ENCODE measurements around the gene PSMB7.
A peak's percentile ranks its signal among the peaks of the same experiment; 100 is the strongest.

The PSMB7 gene

GRCh38 chr9:124308606-124309491 lies 106.4 kb downstream of the PSMB7 start:
- no peak overlapping the region for H2AFZ ChIP-seq (ENCODE audit: low read depth, low read length)
- 90% methylated on average over 21 of the region's 21 CpGs for WGBS
- peak overlapping the region; percentile 49 for H2BK15ac ChIP-seq (ENCODE audit: low read depth, poor library complexity, severe bottlenecking)
- no peaks in the 10 kb centered on the region for H3K27me3 ChIP-seq (ENCODE audit: control insufficient read depth in 1 of 2, insufficient read depth in 1 of 2, low read length in 2 of 2)
- no peak overlapping the region for H3K4me2 ChIP-seq (ENCODE audit: low read length, poor library complexity, severe bottlenecking)
- no peaks in the 10 kb centered on the region for H3K9me3 ChIP-seq (ENCODE audit: control insufficient read depth, low read length)
- no peak overlapping the region for H3K23ac ChIP-seq (ENCODE audit: low read length in 2 of 2)
- peak overlapping the region; percentile 57 to 88 for H3K4ac ChIP-seq (ENCODE audit: low read depth in 1 of 2, low read length in 2 of 2)
- H3K79me1 ChIP-seq (replicated peaks; ENCODE audit: low read length, poor library complexity, severe bottlenecking): peaks cover 31% of the 10 kb centered on the region
- DNase-seq: no peak
- H3K4me1 ChIP-seq (ENCODE audit: control insufficient read depth, insufficient read depth, low read depth, low read length): peaks cover 46% of the 10 kb centered on the region
- H3K36me3 ChIP-seq (ENCODE audit: control insufficient read depth in 1 of 2, insufficient read depth in 2 of 2, low read depth in 1 of 2, low read length in 2 of 2): peaks cover 67 to 85% of the 10 kb centered on the region in 2 experiments
- H2BK120ac ChIP-seq (ENCODE audit: low read depth, low read length): peak overlapping the region; percentile 15
- no peak overlapping the region for H3K4me3 ChIP-seq (ENCODE audit: insufficient read depth in 1 of 2, low read depth in 1 of 2, low read length in 2 of 2)
- H3K18ac ChIP-seq (ENCODE audit: low read depth in 1 of 2, low read length in 2 of 2): peak overlapping the region; percentile 63 to 76
- peak overlapping the region in 1 of 2 experiments; percentile 56 for H3K14ac ChIP-seq (ENCODE audit: low read length in 2 of 2)
- peak overlapping the region; percentile 60 for H2BK5ac ChIP-seq (ENCODE audit: low read depth, low read length, poor library complexity, severe bottlenecking)
- peak overlapping the region; percentile 76 for H4K91ac ChIP-seq (ENCODE audit: low read length)
- peak overlapping the region; percentile 86 for H4K8ac ChIP-seq (ENCODE audit: low read length)
- peak overlapping the region; percentile 90 for H3K27ac ChIP-seq (ENCODE audit: low read length, poor library complexity, severe bottlenecking)
- peak overlapping the region; percentile 5 for H3K9ac ChIP-seq (ENCODE audit: low read length)
- peak overlapping the region; percentile 97 for H2AK5ac ChIP-seq (ENCODE audit: low read length, severe bottlenecking)
- peak overlapping the region; percentile 72 to 75 for H2BK12ac ChIP-seq (ENCODE audit: low read length in 2 of 2)

GRCh38 chr9:124307379-124308030 lies 107.7 kb downstream of the PSMB7 start:
- Histone ChIP-seq H3K79me1 (replicated peaks; ENCODE audit: low read length, poor library complexity, severe bottlenecking) (peaks cover 29% of the 10 kb centered on the region), H2AK5ac (ENCODE audit: low read length, severe bottlenecking) (peak overlapping the region; percentile 90), H4K8ac (ENCODE audit: low read length) (peak overlapping the region; percentile 52), H3K14ac (ENCODE audit: low read length in 2 of 2) (peak overlapping the region in 1 of 2 experiments; percentile 62), H2BK15ac (ENCODE audit: low read depth, poor library complexity, severe bottlenecking) (no peak overlapping the region), H2BK120ac (ENCODE audit: low read depth, low read length) (no peak overlapping the region), H2BK12ac (ENCODE audit: low read length in 2 of 2) (peak overlapping the region in 1 of 2 experiments; percentile 4), H3K4ac (ENCODE audit: low read depth in 1 of 2, low read length in 2 of 2) (peak overlapping the region in 1 of 2 experiments; percentile 46), H3K36me3 (ENCODE audit: control insufficient read depth in 1 of 2, insufficient read depth in 2 of 2, low read depth in 1 of 2, low read length in 2 of 2) (peaks cover 67 to 86% of the 10 kb centered on the region in 2 experiments), H4K91ac (ENCODE audit: low read length) (peak overlapping the region; percentile 87), H3K23ac (ENCODE audit: low read length in 2 of 2) (no peak overlapping the region), H3K18ac (ENCODE audit: low read depth in 1 of 2, low read length in 2 of 2) (peak overlapping the region; percentile 28 to 37), H3K27me3 (ENCODE audit: control insufficient read depth in 1 of 2, insufficient read depth in 1 of 2, low read length in 2 of 2) (no peaks in the 10 kb centered on the region), H3K9me3 (ENCODE audit: control insufficient read depth, low read length) (no peaks in the 10 kb centered on the region), H3K27ac (ENCODE audit: low read length, poor library complexity, severe bottlenecking) (peak overlapping the region; percentile 78), H3K4me2 (ENCODE audit: low read length, poor library complexity, severe bottlenecking) (no peak overlapping the region), H2BK5ac (ENCODE audit: low read depth, low read length, poor library complexity, severe bottlenecking) (peak overlapping the region; percentile 5), H3K9ac (ENCODE audit: low read length) (peak overlapping the region; percentile 43), H3K4me1 (ENCODE audit: control insufficient read depth, insufficient read depth, low read depth, low read length) (peaks cover 49% of the 10 kb centered on the region), H3K4me3 (ENCODE audit: insufficient read depth in 1 of 2, low read depth in 1 of 2, low read length in 2 of 2) (peak overlapping the region in 1 of 2 experiments; percentile 16), H2AFZ (ENCODE audit: low read depth, low read length) (no peak overlapping the region)
- 96% methylated on average over 24 of the region's 24 CpGs for WGBS
- no peak for DNase-seq

- Histone ChIP-seq H3K9ac (ENCODE audit: low read length) (peak overlapping the region; percentile 50), H3K79me1 (replicated peaks; ENCODE audit: low read length, poor library complexity, severe bottlenecking) (peaks cover 28% of the 10 kb centered on the region), H3K27me3 (ENCODE audit: control insufficient read depth in 1 of 2, insufficient read depth in 1 of 2, low read length in 2 of 2) (no peaks in the 10 kb centered on the region), H3K14ac (ENCODE audit: low read length in 2 of 2) (no peak overlapping the region), H3K9me3 (ENCODE audit: control insufficient read depth, low read length) (no peaks in the 10 kb centered on the region), H3K27ac (ENCODE audit: low read length, poor library complexity, severe bottlenecking) (peak overlapping the region; percentile 92), H3K18ac (ENCODE audit: low read depth in 1 of 2, low read length in 2 of 2) (peak overlapping the region; percentile 55 to 67), H2BK120ac (ENCODE audit: low read depth, low read length) (peak overlapping the region; percentile 56), H2BK12ac (ENCODE audit: low read length in 2 of 2) (peak overlapping the region; percentile 28 to 70), H4K91ac (ENCODE audit: low read length) (peak overlapping the region; percentile 81), H3K36me3 (ENCODE audit: control insufficient read depth in 1 of 2, insufficient read depth in 2 of 2, low read depth in 1 of 2, low read length in 2 of 2) (peaks cover 68 to 87% of the 10 kb centered on the region in 2 experiments), H3K23ac (ENCODE audit: low read length in 2 of 2) (no peak overlapping the region), H3K4me2 (ENCODE audit: low read length, poor library complexity, severe bottlenecking) (no peak overlapping the region), H2BK15ac (ENCODE audit: low read depth, poor library complexity, severe bottlenecking) (peak overlapping the region; percentile 60), H3K4me1 (ENCODE audit: control insufficient read depth, insufficient read depth, low read depth, low read length) (peaks cover 48% of the 10 kb centered on the region), H4K8ac (ENCODE audit: low read length) (peak overlapping the region; percentile 88), H2BK5ac (ENCODE audit: low read depth, low read length, poor library complexity, severe bottlenecking) (no peak overlapping the region), H3K4me3 (ENCODE audit: insufficient read depth in 1 of 2, low read depth in 1 of 2, low read length in 2 of 2) (no peak overlapping the region), H2AK5ac (ENCODE audit: low read length, severe bottlenecking) (peak overlapping the region; percentile 95), H3K4ac (ENCODE audit: low read depth in 1 of 2, low read length in 2 of 2) (peak overlapping the region; percentile 34 to 59), H2AFZ (ENCODE audit: low read depth, low read length) (no peak overlapping the region)
- DNase-seq: peak; percentile 96
- WGBS: 20% methylated on average over 12 of the region's 13 CpGs
Measured at GRCh38 chr9:124306098-124306735, 109.0 kb downstream of the PSMB7 start.

All from mesenchymal stem cell (in vitro differentiated cells and primary cell).